Activated T-cell treated with anti-CD3 and anti-CD28 coated beads for 1 hour (primary cell): ENCODE results near the gene CHCHD6.

Experiments
- DNase-seq: peaks from one replicate; pipeline ENCODE4 v3.0.0-alpha.2; 2020; ENCODE audit warnings: low read depth

Gene CHCHD6

DNA sequence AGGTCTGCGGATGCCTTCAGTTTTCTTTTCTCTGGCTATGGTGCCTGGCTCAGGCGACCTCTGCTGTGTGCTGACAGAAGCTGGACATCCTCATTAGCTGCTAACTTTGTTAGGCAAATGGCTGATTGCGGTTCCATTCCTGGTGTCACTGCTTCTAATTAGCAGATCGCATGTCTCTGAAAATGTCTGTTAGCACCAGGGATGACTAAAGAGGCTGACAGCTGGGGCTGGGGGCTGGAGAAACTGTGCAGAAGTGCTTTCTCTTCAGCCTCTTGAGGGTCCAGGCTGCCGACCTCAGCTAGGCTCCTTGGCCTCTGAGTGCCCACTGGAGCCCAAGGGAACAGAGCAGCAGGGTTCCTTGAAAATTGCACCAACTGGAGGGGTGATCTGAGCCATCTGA lies 39.3 kb downstream of the CHCHD6 start:
- no peak for DNase-seq

- DNase-seq = no peak
Observed at GRCh38 chr3:126743781-126744180, 39.7 kb downstream of the CHCHD6 start.

GRCh38 chr3:126745760-126746394 lies 41.8 kb downstream of the CHCHD6 start:
- DNase-seq = no peak

GRCh38 chr3:126746395-126747177 lies 42.5 kb downstream of the CHCHD6 start:
- DNase-seq = no peak

GRCh38 chr3:126747768-126748167 lies 43.7 kb downstream of the CHCHD6 start:
- DNase-seq = no peak

- no peak for DNase-seq
Observed at GRCh38 chr3:126748701-126749546, 44.9 kb downstream of the CHCHD6 start.

DNA sequence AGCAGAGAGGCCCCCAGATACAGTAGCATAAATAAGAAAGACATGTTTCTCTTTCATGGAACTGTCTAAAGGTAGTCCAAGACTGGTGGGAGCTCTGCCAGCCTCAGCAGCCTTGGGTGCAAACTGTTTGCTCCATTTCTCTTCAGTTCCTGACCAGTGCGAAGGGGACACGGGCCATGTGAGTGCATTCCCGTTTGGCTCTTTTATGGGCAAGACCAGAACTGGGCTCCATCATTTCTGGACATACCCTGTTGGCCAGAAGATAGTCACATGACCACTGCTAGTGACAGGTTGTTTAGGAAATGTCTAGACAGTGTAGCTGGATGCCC lies 45.5 kb downstream of the CHCHD6 start:
- DNase-seq = no peak

DNA sequence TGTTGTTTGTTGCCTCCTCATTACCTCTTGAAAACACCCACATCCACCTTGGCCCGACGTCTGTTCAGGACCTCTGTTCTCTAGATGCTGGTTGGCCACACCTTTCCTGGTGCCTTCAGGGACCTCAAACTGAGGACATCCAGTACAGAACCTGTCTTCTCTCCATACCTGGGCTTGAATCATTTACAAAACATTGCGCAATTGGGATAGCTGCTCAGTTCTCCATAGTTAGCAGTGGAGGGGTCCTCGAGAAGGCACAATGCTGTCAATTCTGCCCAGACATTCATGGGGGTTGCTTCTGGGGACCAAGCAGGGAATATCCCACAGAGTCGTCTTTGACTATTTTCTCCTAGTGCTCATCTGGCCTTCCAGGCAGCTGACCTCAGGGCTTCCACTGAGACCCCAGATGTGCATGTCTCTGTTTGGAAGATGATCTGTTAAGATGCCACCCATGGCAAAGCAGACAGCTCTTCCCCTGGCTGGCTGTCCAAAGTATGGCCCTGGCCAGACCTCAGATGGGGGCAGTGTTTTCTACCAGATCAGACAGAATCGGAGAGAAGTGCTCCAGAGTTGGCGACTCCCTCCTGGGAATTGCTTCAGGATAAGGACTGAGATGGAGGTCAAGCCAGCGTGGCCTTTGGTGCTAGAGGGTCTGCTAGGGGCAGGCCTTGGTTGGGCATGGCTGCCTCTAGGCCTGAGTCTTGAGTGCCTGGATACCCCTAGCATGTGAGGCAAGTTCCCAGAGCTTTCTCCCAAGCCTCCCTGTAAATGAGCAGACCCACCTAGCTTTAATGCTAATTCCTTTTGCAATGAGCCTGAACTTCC lies 46.1 kb downstream of the CHCHD6 start:
- DNase-seq = no peak

DNA sequence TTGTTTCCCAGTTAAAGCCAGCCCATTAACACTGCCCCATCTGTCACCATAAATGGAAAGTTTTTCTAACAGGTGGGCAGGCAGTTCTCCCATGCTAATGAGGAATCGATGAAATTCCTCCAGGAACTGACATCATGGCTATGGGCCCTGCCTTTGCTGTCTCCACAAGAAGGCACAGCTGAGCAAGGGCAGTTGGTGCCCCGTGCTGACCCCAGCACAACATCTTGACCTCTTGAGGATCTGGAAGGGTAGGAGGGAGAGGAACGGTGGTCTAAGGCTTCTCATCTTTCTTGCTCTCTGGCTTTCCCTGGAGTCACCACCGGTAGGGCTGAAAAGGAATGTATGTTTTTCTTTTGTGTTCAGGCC lies 46.7 kb downstream of the CHCHD6 start:
- no peak for DNase-seq

GRCh38 chr3:126751611-126752302 lies 47.7 kb downstream of the CHCHD6 start:
- no peak for DNase-seq

- DNase-seq = peak; percentile 25
Observed at GRCh38 chr3:126752303-126753190, 48.5 kb downstream of the CHCHD6 start.

GRCh38 chr3:126753191-126754160 lies 49.4 kb downstream of the CHCHD6 start:
- no peak for DNase-seq

DNA sequence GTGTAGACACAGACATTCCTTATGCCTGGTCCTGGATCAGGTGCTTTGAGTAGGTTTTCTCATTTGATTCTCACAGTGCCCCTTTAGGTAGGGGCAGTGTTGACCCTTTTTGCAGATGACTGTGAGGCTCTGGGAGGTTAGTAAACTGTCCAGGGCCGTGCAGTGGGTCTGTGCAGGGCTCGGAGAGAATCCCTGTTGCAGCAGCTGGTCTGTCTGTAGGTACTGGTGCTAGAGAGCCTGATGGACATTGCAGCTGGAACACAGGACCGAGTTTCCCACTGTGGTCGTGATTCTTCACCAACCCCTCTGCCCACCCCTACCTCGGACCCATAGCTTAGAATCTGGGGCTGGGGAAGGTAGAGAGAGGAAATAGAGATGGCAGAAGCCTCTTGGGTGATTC lies 51.8 kb downstream of the CHCHD6 start:
- DNase-seq = no peak

DNA sequence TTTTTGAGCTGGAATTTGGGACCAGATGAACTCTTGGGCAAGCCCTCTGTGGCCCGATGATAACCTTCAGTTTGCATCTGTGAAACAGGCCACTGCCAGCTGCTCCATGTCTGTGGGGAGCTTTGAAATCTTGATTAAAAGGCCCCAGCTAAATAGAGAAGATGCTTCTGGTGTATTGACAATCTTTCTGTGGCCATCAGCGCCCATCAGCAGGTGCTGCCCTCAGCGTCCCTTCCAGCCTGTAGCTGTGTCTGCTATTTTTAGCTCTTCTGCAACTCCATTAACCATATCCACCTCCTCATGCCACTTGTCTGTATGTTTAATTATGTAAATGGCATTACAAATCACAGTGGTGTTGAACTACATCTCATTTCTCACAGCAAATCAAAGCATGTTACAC lies 54.0 kb downstream of the CHCHD6 start:
- no peak for DNase-seq

DNA sequence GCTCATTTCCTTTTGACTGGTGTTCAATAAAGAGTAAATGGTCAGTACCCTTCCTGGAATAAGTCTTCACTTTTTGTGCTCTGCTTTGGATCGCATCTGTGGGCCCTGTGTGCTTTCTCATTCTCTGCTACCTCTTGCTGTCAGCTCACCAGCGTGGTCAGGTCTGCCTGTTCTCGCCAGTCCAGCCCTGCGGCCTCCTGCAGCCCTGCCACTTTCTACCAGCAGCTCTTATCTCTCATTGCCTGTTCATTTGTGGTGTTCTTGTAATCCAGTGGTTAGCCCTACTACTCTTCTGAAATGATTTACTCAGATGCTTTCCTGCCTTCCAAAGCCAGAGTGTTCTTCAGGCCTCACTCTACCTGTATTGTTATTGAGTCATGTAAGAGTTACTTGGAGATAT lies 54.8 kb downstream of the CHCHD6 start:
- no peak for DNase-seq

DNA sequence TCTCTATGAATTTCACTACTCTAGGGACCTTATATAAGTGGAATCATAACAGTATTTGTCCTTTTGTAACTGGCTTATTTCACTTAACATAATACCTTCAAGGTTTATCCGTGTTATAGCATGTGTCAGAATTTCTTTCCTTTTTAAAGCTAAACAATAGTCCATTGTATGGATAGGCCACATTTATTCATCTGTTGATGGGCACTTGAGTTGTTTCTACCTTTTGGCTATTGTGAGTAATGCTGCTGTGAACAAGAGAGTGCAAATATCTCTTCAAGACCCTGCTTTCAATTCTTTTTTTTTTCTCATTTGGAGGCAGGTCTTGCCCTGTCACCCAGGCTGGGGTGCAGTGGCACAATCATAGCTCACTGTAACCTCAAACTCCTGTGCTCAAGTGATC lies 56.5 kb downstream of the CHCHD6 start:
- DNase-seq = no peak

DNA sequence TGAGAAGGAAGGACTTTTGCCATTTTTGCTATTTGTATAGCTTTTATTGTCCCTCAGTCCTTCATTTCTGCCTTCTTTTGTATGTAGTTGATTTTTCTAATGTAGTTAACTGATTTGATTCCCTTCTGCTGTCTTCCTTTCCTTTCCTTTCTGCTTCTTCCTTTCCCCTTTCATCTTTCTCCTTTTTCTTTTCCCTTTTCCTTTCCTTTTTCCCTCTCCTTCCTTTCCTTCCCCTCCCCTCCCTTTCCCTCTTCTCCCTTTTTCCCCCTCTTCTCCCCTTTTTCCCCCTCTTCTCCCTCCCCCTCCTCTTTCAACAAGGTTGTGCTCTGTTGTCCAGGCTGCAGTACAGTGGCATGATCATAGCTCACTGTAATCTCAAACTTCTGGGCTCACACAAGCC lies 59.0 kb downstream of the CHCHD6 start:
- no peak for DNase-seq

GRCh38 chr3:126765187-126766069 lies 61.4 kb downstream of the CHCHD6 start:
- no peak for DNase-seq
